Measurements from ENCODE around the gene WNK2.
"Not testable (repeated sequence)": the region's sequence is repeated elsewhere in the genome, so short reads cannot be mapped to it uniquely, and the experiment has no call there.

Gene WNK2

GRCh38 chr9:93183663-93184431 lies at the start of gene WNK2:
Gene WNK2, plus strand, starts transcription at chr9:93184139. Its CDS starts 791 bp downstream, at chr9:93184930.
- DNase-seq = peak; percentile 43

GRCh38 chr9:93134740-93135444 lies 49.0 kb upstream of the WNK2 start:
- DNase-seq = no peak

GRCh38 chr9:93136011-93136440 lies 47.9 kb upstream of the WNK2 start:
- no peak for DNase-seq

GRCh38 chr9:93137362-93137761 lies 46.6 kb upstream of the WNK2 start:
- DNase-seq = no peak

GRCh38 chr9:93138171-93138764 lies 45.7 kb upstream of the WNK2 start:
- DNase-seq = no peak

GRCh38 chr9:93139365-93140182 lies 44.4 kb upstream of the WNK2 start:
- DNase-seq = no peak

GRCh38 chr9:93141771-93142483 lies 42.0 kb upstream of the WNK2 start:
- DNase-seq = no peak

GRCh38 chr9:93143830-93144530 lies 40.0 kb upstream of the WNK2 start:
- DNase-seq = peak; percentile 61

- DNase-seq = not testable (repeated sequence)
Observed at GRCh38 chr9:93146696-93147095, 37.2 kb upstream of the WNK2 start.

GRCh38 chr9:93147632-93148031 lies 36.3 kb upstream of the WNK2 start:
- no peak for DNase-seq

- DNase-seq = no peak
Observed at GRCh38 chr9:93148721-93149120, 35.2 kb upstream of the WNK2 start.

- no peak for DNase-seq
Observed at GRCh38 chr9:93149361-93149760, 34.6 kb upstream of the WNK2 start.

- no peak for DNase-seq
Observed at GRCh38 chr9:93151097-93151784, 32.7 kb upstream of the WNK2 start.

GRCh38 chr9:93154293-93154903 lies 29.5 kb upstream of the WNK2 start:
- no peak for DNase-seq

- no peak for DNase-seq
Observed at GRCh38 chr9:93155716-93156474, 28.0 kb upstream of the WNK2 start.

GRCh38 chr9:93156475-93157008 lies 27.4 kb upstream of the WNK2 start:
- DNase-seq = no peak

- DNase-seq = peak; percentile 73
Observed at GRCh38 chr9:93159601-93160471, 24.1 kb upstream of the WNK2 start.

- DNase-seq = no peak
Observed at GRCh38 chr9:93161786-93162562, 22.0 kb upstream of the WNK2 start.
